Caki2 (cell line): ENCODE measurements around the gene SLC35F1. TPM values are rescaled to one million over a fixed set of nuclear protein-coding genes. Genes with fewer than 3 reads are reported as not detected.

Source experiments
- DNase-seq: peaks from one replicate; pipeline ENCODE4 v3.0.0-alpha.2; 2015; ENCODE audit warnings: low read depth
- in situ Hi-C: cut with HindIII; loops from 2 replicates; pipeline ENCODE4 v1.10.0; 2016; ENCODE audit warnings: low sequenced_read_pairs, low pct_unique_long_range_greater_than_20kb, mixed read lengths
- total RNA-seq: library from RNA; depleted of rRNA; stranded (reverse); fragments of >200 nt; shearing (Covaris generic); gene quantifications from 2 replicates; pipeline ENCODE4 v1.2.3, GENCODE V29; 2014; ENCODE audit warnings: low replicate concordance

The SLC35F1 gene
- total RNA-seq, 1 experiment from 2014 or later = not detected

GRCh38 chr6:118313208-118313607, 406.1 kb downstream of the SLC35F1 start:
- no peak for DNase-seq
- in situ Hi-C loops = no loop called here

DNA sequence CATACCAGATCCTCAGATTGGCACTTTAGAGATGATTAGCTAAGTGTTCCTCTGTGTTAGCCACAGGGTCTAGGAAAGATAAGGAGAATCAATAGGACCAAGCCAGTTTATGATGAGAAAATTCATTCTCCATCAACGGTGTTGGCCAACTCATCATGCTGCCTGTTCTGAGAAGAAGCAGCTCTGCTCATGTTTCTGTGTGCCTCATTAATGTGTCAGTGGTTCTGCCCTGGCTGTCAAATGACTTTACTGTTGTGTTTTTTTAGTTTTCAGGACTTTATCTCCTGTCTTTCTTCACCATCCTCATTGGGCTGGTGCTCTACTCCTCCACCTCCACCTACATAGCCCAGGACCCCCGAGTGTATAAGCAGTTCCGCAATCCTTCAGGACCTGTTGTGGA, 406.7 kb downstream of the SLC35F1 start:
- in situ Hi-C loops = no loop called here
- DNase-seq = no peak

GRCh38 chr6:118316796-118317384, 409.8 kb downstream of the SLC35F1 start:
- in situ Hi-C loops = no loop called here
- no peak for DNase-seq

GRCh38 chr6:118317581-118318563, 410.8 kb downstream of the SLC35F1 start:
- in situ Hi-C loops = no loop called here
- no peak for DNase-seq

GRCh38 chr6:118318648-118319047, 411.6 kb downstream of the SLC35F1 start:
- in situ Hi-C loops = no loop called here

GRCh38 chr6:118319416-118319815, 412.4 kb downstream of the SLC35F1 start:
- in situ Hi-C loops = no loop called here
- no peak for DNase-seq

More at GRCh38 chr6:118318648-118319047, 411.6 kb downstream of the SLC35F1 start:
- DNase-seq = no peak

GRCh38 chr6:118319894-118320649, 413.0 kb downstream of the SLC35F1 start:
- in situ Hi-C loops = no loop called here
- no peak for DNase-seq

DNA sequence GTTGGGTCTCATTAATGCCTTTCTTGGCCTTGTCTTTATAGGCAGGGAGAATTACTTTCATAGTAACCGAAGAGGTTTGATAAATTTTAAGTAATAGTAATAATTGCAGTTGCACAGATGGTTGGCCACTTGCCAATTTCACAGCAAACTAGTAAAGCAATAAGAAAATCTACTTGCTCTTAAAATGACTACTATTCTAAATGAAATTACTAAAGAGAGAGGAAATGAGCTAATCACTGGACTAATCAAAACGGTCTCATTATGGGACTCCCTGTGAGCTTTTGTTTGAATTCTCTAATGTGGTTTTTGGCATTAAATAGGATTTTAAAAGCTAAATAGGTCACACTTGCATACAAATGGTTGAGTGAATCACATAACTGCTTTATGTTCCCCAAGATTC, 413.6 kb downstream of the SLC35F1 start:
- in situ Hi-C loops = no loop called here
- no peak for DNase-seq

GRCh38 chr6:118324116-118324515, 417.1 kb downstream of the SLC35F1 start:
- DNase-seq = no peak
- in situ Hi-C loops = no loop called here

GRCh38 chr6:118325220-118325860, 418.3 kb downstream of the SLC35F1 start:
- in situ Hi-C loops = no loop called here
- DNase-seq = no peak

DNA sequence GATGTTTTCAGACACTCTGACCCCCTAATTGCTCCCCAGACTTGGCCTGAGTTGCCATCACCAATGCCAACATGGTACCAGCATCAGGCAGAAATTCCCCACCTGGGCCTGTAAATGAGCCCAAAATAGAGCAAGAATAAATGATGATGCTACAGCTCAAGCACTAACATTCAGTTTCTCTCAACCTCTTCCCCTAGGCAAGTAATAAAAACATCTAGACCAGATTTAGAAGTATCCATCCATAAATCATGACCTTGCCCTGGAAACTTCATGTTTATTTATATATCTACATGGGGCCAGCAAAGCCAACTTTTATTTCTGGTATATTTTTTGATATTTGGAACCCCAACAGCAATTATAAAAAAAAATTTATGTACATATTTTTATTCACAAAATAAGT, 419.6 kb downstream of the SLC35F1 start:
- no peak for DNase-seq
- in situ Hi-C loops = no loop called here

DNA sequence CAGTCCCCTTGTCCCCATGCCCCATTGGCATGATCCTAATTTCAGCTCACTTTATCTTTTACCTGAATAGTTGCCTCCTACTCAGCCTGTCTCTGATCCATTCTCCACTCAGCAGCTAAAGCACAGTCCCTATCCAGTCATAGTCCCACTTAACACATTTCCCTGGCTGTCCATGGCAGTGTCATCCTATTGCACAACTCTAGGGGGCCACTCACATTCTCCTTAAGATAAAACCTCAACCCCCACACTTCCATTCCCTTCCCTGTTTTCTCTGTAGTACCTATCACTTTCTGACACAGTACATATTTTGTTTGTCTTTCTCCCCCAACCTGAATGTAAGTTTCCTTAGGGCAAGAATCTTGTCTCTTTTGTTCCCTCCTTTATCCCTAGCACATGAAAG, 420.2 kb downstream of the SLC35F1 start:
- in situ Hi-C loops = no loop called here
- no peak for DNase-seq

DNA sequence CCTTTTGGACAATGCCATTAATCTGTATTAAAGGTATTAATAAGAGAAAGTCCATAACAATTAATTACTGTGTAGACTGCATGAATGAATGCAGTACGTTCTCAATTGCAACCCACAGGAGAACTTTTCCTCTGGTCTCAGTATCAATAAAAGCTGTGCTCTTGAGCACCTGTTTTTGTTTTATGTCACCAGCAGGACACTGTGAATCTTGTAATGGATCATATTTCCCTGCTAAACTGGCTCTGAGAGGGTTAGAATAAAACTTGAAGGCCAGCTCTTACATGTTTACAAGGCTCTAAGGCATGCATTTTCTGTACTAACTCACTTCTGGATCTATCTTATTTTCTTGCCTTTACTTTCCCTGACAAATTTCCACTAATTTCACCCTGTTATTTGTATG, 426.7 kb downstream of the SLC35F1 start:
- in situ Hi-C loops = no loop called here
- no peak for DNase-seq

- in situ Hi-C loops = no loop called here
Measured at GRCh38 chr6:118334634-118335033, 427.6 kb downstream of the SLC35F1 start.

DNA sequence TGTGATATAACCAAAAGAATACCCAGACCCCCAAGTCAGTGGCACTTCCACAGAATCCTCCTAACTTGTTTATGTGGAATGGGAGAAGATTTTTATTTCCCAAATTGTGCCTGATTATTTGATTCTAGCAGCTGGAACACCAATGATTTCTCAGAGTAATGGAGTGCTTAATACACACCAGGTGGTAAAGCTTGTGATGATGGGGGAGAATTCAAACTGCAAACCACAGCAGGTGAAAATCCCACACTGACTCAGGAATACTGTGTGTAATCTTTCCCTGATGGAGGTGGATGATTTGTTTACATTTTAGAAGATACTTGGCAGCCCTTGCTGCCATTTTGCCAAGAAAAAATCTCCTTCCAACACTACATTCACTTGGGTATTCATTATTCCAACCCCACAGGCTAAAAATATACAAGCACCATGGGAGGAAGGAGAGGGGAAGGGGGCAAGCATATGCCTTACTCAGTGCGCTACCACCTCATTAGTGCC, 428.3 kb downstream of the SLC35F1 start:
- in situ Hi-C loops = no loop called here
- no peak for DNase-seq

More at GRCh38 chr6:118334634-118335033, 427.6 kb downstream of the SLC35F1 start:
- no peak for DNase-seq

DNA sequence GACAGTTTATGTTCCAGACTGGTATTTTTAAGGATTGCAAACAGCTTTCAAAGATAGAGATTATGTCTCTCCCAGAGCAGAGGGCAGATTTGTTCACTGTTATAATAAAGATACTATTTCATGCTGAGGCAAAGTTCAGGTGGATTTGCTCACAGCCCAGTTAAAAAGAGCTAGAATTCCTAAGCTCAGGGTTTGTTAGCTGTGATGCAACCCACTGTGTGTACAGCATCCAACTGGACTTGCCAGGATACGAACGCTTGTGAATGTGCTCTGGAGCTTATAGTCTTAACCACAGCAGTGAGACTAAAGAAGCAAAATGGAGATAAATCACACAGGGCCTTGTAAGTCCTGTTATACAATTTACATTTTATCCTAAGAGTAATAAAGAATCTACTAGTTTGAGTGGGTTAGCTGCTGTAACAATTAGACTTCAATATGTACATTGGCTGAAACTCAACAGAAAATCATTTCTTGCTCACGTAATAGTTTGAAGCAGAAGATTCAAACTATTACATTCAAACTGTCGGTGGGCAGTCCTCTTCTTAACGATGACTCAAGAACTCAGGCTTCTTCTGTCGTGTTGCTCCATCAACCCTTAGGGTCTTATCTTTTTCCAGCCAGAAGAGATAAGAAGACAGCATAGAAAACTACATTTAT, 437.1 kb downstream of the SLC35F1 start:
- DNase-seq = no peak
- in situ Hi-C loops = no loop called here

DNA sequence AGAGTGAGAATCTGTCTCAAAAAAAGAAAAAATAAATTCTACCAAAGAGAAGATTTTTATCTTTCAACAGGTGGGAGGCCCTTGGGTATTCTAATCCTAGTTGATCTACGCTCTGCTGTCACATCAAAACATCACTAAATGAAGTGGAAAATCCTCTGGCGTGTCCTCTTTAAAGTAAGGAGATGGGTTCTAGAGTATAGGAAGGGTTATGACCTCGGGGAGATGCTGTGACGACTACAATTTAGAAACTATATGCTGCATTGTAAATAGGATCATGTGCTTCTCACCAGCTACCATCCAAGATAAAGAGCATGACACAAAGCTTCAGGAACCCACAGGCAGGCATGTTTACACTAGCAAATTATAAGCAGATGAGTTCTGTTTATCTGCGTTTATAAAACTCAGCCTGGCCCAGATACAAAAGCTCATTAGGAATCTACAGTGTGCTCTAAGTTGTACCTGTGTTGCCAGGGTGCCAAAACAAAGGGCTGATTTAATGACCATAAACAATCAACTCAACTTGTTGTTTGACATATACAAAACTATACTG, 443.9 kb downstream of the SLC35F1 start:
- no peak for DNase-seq
- in situ Hi-C loops = no loop called here
